Loucy (cell line): ENCODE measurements around the gene TMEFF1.

ENCODE experiments used
- EZH2phosphoT487 ChIP-seq: fragments of 200-600 bp; IDR thresholded peaks from 2 replicates; pipeline ENCODE4 v1.6.1; 2018; ENCODE audit warnings: antibody characterized with exemption, mild to moderate bottlenecking, moderate library complexity, borderline replicate concordance
- TF ChIP-seq, protein P1 (sequence below): fragments of 200-600 bp; sonication (generic); conservative IDR thresholded peaks from 2 replicates; pipeline ENCODE4 v1.5.1; 2014; ENCODE audit warnings: mild to moderate bottlenecking, antibody characterized with exemption, low read length

GRCh38 chr9:100515578-100516494, 42.9 kb downstream of the TMEFF1 start:
- TF ChIP-seq, protein P1, sequence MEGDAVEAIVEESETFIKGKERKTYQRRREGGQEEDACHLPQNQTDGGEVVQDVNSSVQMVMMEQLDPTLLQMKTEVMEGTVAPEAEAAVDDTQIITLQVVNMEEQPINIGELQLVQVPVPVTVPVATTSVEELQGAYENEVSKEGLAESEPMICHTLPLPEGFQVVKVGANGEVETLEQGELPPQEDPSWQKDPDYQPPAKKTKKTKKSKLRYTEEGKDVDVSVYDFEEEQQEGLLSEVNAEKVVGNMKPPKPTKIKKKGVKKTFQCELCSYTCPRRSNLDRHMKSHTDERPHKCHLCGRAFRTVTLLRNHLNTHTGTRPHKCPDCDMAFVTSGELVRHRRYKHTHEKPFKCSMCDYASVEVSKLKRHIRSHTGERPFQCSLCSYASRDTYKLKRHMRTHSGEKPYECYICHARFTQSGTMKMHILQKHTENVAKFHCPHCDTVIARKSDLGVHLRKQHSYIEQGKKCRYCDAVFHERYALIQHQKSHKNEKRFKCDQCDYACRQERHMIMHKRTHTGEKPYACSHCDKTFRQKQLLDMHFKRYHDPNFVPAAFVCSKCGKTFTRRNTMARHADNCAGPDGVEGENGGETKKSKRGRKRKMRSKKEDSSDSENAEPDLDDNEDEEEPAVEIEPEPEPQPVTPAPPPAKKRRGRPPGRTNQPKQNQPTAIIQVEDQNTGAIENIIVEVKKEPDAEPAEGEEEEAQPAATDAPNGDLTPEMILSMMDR: no peak
- no peak for TF ChIP-seq EZH2phosphoT487
